Measurements from ENCODE around the gene FKBP1A.

The FKBP1A gene

DNA sequence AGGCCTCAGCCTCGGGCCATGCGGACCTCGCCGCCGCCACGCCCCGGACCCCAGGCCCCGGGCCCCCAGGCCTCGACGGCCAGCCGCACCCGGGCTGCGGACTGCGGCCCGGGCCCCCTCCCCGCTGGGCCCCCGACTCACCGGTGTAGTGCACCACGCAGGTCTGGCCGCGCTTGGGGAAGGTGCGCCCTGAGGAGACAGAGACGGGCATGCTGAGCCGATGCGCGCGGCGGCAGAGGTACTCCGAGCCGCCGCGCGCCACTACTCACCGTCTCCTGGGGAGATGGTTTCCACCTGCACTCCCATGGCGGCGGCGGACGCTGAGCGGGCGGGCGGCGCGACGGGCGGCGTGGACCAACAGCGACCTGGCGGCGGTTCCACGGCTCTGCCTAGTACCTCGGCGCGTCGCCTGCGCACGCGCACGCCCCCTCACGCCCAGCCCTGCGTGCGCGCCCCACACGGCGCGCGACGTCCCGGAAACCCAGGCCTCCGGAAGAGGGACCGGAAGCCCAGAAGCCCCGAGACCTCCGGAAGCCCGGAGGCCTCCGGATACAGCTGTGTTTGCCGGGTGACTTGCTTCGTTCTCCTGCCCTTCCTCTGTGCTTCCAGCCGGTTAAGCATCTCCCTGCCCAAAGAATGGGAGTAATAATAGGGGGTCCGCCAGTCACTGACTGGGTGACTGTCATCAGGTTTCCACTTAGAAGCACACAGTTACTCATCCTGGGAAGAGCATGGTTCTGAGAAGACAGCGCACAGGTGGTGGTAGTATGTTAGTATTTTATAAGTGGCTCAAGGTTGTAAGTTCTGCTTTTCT is at the start of gene FKBP1A:
Gene FKBP1A, minus strand, starts transcription at position 362 of the 814 bp plus-strand sequence. Its CDS starts 56 bp downstream, at position 306.
- DNase-seq: peak; percentile 22 to 92 (median 77)

GRCh38 chr20:1442304-1442703 is 49.5 kb upstream of the FKBP1A start:
- DNase-seq: no peak

DNA sequence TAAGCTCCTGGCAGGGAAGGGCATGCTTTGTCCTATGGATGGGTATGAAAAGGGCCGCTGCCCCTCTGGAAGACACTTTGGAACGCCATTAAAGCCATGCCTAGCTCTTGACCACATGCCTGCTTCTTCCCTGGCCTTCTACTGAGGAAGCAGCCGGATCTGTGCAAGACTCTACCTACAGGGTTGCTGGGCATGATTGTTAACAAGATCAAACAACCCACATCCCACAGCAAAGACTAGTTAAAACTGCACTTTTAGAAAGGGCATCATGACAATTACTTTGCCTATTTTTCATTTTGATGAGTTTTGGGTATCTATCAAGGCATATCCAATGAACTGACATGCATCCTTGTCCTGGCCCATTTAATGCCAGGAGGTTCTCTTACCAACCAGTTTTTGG is 48.3 kb upstream of the FKBP1A start:
- DNase-seq: no peak

- DNase-seq: no peak
Observed at GRCh38 chr20:1440024-1440423, 47.2 kb upstream of the FKBP1A start.

- no peak for DNase-seq
Observed at GRCh38 chr20:1438361-1438760, 45.5 kb upstream of the FKBP1A start.

DNA sequence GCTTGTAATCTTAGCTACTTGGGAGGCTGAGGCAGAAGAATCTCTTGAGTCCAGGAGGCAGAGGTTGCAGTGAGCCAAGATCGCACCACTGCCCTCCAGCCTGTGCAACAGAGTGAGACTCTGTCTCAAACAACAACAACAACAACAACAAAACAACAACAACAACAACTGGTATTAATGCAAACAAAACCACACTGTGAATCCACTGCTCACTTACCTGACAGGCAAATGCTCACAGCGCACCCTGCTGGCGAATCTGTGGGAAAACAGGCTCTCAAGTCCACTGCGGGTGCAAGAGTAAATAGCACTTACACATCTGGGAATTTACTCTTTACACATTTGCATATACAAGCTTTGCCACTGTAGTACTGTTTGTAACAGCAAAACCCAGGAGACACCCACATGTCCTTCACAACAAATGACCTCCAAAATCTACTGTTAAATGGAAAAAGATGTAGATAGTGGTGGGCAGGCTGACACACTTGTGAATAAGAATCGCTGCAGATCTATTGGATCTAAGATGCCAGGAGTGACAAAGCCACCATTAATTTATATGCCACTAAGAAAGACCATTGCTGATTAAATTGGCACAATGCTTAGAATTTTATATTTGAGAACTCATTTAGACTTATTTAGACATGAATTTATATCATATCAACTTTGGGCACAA is 44.5 kb upstream of the FKBP1A start:
- DNase-seq: peak in 41 of 51 donors; percentile 4 to 80 (median 49)

- no peak for DNase-seq
Observed at GRCh38 chr20:1436263-1436662, 43.4 kb upstream of the FKBP1A start.

GRCh38 chr20:1435337-1435699 is 42.5 kb upstream of the FKBP1A start:
- DNase-seq: no peak

- peak in 3 of 51 donors; percentile 3 to 8 (median 3) for DNase-seq
Observed at GRCh38 chr20:1434571-1435336, 41.9 kb upstream of the FKBP1A start.

DNA sequence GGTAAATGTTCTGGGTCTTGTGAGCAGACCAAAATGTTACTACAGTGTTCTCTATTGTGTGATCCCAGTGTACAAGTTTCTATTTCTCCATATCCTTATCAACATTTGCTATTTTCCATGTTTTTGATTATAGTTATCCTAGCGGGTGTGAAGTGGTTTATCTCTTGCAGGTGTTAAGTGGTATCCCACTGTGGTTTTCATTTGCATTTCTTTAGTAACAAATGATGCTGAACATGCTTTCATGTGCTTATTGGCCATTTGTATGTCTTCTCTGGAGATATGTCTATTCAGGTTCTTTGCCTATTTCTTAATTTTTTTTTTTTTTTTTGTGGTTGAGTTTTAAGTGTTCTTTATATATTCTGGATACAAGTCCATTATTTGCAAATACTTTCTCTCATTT is 38.3 kb upstream of the FKBP1A start:
- DNase-seq: no peak

DNA sequence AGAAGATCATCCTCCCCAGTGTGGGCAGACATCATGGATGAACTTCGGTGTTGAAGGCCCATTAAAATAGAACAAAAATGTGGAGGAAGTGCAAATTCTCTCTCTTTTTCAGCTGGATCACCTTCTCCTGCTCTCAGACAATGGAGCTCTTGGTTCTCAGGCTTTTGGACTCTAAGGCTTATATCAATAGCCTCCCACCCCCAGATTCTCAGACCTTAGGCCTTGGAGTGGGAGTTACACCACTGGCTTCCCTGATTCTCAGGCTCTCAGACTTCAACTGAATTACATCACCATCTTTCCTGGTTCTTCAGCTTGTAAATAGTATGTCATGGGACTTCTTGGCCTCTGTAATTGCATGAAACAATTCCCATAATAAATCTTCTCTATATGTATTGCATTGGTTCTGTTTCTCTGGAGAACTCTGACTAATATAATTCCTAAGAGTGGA is 37.2 kb upstream of the FKBP1A start:
- no peak for DNase-seq

GRCh38 chr20:1429143-1429728 is 36.4 kb upstream of the FKBP1A start:
- DNase-seq: no peak

- no peak for DNase-seq
Observed at GRCh38 chr20:1427457-1428054, 34.7 kb upstream of the FKBP1A start.

GRCh38 chr20:1426231-1426849 is 33.5 kb upstream of the FKBP1A start:
- no peak for DNase-seq

DNA sequence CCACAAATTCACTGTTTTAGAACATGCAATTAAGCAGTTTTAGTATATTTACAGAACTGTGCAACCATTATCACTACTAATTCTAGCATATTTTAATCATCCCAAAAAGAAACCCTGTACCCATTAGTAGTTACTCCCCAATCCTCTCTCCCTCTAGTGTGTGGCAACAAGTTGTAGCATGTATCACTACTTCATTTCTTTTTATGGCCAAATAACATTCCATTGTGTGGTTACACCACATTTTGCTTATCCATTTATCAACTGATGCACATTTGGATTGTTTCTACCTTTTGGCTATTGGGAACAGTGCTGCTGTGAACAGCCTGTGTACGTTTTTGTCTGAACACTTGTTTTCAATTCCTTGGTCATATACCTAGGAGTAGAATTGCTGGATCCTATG is 31.5 kb upstream of the FKBP1A start:
- no peak for DNase-seq

- peak in 24 of 51 donors; percentile 1 to 68 (median 20) for DNase-seq
Observed at GRCh38 chr20:1423625-1424106, 30.8 kb upstream of the FKBP1A start.

DNA sequence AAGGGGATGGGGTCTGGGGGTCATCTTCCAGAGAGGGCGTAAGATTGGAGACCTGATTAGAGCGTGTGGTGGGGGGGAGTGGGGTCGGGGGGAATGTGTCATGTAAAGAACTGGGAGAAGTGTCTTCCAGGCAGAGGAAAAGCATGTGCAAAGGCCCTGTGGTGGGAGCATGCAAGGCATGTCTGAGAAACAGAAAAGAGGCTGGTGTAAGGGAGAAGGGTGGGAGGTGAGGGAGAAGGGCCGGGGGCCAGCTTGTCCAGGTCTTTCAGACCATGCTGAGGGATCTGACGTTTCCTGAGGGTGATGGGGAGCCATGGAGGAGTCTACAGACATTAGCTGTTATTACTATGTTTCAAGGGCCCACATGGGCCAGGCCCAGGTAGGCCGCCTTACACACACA is 30.4 kb upstream of the FKBP1A start:
- no peak for DNase-seq

- DNase-seq: no peak
Observed at GRCh38 chr20:1422753-1423152, 29.9 kb upstream of the FKBP1A start.

GRCh38 chr20:1420066-1420465 is 27.2 kb upstream of the FKBP1A start:
- DNase-seq: no peak

DNA sequence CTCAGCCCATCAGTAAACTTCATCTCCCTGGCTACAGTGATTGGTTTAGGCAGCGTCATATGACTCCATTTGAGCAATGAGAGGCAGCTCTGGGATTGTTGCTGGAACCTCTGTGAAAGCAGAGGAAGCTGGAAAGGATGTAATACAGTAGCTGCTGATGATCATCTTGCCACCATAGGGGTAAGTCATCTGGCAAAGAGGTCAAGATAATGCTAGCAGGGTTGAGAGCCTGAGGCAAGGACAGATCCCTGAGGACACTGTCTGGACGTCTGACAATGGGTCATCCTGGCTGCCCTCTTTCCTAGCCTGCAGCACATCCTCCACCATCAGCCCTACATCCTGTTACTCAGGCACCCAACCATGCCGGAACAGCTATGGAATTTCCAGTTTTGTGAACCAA is 25.5 kb upstream of the FKBP1A start:
- no peak for DNase-seq

GRCh38 chr20:1417790-1418189 is 24.9 kb upstream of the FKBP1A start:
- no peak for DNase-seq
